ENCODE data around the gene CDC5L.

DNA sequence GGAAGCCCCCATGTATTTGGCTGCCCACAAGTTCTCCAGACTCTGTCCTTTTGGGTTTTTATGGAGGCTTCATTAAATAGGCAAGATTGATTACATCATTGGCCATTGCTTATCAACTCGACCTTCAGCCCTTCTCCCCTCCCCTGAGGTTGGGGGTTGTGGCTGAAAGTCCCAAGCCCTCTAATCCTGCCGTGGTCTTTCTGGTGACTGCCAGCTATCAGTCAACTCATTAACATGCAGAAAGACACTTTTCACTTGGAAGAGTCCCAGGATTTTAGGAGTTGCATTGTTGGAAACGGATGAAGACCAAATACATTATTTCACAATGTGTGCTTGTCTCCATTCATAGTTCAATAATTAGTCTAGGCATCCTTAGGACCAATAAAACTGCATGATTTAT is 9.5 kb downstream of the CDC5L start:
- TF ChIP-seq, protein P1, sequence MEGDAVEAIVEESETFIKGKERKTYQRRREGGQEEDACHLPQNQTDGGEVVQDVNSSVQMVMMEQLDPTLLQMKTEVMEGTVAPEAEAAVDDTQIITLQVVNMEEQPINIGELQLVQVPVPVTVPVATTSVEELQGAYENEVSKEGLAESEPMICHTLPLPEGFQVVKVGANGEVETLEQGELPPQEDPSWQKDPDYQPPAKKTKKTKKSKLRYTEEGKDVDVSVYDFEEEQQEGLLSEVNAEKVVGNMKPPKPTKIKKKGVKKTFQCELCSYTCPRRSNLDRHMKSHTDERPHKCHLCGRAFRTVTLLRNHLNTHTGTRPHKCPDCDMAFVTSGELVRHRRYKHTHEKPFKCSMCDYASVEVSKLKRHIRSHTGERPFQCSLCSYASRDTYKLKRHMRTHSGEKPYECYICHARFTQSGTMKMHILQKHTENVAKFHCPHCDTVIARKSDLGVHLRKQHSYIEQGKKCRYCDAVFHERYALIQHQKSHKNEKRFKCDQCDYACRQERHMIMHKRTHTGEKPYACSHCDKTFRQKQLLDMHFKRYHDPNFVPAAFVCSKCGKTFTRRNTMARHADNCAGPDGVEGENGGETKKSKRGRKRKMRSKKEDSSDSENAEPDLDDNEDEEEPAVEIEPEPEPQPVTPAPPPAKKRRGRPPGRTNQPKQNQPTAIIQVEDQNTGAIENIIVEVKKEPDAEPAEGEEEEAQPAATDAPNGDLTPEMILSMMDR (conservative IDR thresholded peaks at IDR 0.05; ENCODE audit: low read depth, low read length) = no peak
- TF ChIP-seq EZH2 (IDR thresholded peaks at IDR 0.05; ENCODE audit: borderline replicate concordance, low read depth, low read length, poor library complexity, severe bottlenecking) = no peak

Data from A673 (cell line).